Peyer's patch (tissue), 4 donors: ENCODE measurements around the gene CYFIP1.

ENCODE experiments used
- CTCF ChIP-seq, 6 experiments: fragments of 450-650 bp in 4 of 6; fragments of 200-600 bp in 2 of 6; sonication (generic) in 1 of 6; IDR thresholded peaks; one replicate each; pipeline ENCODE4 v1.5.1; 2017 to 2019; ENCODE audit warnings: antibody characterized with exemption in 6 of 6, mild to moderate bottlenecking in 3 of 6, moderate library complexity in 1 of 6
- POLR2A ChIP-seq, 2 donors: fragments of 450-650 bp; IDR thresholded peaks; one replicate each; pipeline ENCODE4 v1.5.1; 2017; ENCODE audit warnings: antibody characterized with exemption in 2 of 2, mild to moderate bottlenecking in 2 of 2, moderate library complexity in 2 of 2

- TF ChIP-seq CTCF (IDR thresholded peaks at IDR 0.05) = no peak
- no peak for TF ChIP-seq POLR2A (IDR thresholded peaks at IDR 0.05)
Measured at GRCh38 chr15:22989576-22990477, 9.7 kb upstream of the CYFIP1 start.
